NCI-H2227 (cell line): ENCODE measurements around the gene GRK3.

Experiments used
- DNase-seq: peaks from one replicate; lab custom pipeline; 2025; ENCODE audit not compliant: unreplicated experiment; lab: John Stamatoyannopoulos, UW

GRK3 gene

DNA sequence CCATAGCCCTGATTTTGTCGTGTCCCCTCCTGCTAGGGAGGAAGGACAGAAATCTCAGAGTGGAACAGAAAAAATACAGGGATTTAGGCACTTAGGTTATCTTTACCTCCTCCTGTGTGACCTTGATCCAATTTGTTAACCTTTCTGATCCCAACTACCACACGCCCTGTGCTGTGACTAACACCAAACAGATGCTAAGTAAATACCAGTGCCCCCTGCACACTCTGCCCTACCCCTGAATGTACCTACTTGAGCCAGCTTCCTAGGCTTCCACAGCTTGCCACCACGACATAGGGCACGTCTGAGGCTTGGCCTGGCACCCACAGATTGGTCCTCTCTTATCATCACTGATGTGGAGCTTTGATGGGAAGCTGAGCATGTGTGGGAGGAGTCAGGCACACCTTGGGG lies 186.7 kb downstream of the GRK3 start:
- DNase-seq, result no peak

GRCh38 chr22:25752615-25753214 lies 188.2 kb downstream of the GRK3 start:
- no peak for DNase-seq

- no peak for DNase-seq
These were observed 188.8 kb downstream of the GRK3 start for GRCh38 chr22:25753252-25753651.

DNA sequence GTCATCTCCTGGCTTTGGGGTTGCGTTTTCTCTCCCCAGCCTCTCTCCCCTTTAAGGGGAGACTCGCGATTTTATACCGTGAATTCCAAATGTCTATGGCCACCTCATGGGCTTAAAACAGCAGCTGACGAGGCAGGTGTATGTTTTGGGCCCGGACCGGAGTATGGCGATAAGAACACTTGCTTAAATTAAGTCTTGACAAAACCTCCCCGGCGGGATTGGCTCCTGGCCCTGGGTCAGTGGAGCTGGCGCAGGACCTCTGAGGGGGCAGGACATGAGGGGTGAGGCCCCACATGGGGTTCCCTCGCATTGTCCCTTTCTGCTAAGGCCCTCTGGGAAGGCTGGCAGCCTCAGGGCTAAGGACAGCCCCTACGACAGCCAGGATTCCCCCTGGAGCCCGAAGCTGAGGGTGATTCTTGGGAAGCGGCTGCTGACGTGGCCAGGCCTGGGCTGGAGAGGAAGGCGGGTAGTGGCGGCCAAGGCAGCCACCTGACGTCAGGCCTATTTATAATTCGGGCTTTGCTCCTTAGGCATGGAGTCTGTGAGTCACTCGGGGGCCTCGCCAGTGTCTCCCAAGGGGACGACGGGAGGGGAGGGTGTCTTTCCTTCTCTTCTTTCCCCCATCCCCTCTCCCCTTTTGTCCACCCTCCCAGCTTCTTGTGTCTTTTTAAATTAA lies 190.2 kb downstream of the GRK3 start:
- no peak for DNase-seq

GRCh38 chr22:25757686-25758085 lies 193.2 kb downstream of the GRK3 start:
- no peak for DNase-seq

DNA sequence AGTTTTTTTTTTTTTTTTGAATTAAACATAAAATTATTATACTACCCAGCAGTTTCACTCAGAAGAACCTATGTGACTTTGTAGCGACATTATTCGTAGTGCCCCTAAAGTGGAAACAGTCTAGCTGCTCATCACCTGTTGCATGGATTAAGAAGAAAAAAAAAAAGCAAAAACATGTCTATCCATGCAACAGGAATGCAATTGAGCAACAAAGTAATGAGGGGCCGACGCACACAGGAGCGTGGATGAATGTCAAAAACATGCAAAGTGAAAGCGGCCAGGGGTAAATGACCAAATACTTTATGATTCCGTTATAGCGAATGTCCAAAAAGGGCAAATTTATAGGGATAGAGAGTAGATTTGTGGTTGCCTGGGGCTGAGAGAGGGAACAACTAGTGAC lies 193.8 kb downstream of the GRK3 start:
- DNase-seq, result no peak

DNA sequence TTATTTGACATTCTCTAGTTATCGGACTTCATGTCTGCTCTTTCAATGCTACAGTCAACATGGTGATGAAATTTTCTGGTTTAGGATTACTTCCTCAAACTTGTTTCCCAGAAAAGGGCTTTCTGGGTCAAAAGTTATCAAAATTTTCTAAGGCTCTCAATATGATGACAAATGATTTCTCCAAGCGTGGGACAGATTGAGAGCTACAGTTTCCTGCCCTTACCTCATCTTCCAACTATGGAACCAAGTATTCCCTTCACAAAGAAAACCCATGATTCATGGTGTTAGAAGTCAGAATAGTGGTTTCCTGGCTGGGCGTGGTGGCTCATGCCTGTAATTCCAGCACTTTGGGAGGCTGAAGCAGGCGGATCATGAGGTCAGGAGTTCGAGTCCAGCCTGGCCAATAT lies 195.4 kb downstream of the GRK3 start:
- DNase-seq, result no peak

DNA sequence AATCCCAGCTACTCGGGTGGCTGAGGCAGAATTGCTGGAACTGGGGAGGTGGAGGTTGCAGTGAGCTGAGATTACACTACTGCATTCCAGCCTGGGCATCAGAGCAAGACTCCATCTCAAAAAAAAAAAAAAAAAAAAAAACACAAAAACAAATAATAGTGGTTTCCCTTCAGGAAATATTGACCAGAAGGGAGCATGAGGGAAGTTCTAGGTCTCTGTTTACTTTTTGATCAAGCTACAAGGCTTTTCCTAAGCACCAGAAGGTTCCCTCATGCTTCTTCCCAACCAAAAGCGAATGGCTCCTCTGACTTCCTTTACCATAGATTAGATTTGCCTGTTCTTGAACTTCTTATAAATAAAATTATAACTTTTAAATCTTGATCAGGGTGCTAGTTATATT lies 195.8 kb downstream of the GRK3 start:
- no peak for DNase-seq

GRCh38 chr22:25760848-25761595 lies 196.5 kb downstream of the GRK3 start:
- no peak for DNase-seq

DNA sequence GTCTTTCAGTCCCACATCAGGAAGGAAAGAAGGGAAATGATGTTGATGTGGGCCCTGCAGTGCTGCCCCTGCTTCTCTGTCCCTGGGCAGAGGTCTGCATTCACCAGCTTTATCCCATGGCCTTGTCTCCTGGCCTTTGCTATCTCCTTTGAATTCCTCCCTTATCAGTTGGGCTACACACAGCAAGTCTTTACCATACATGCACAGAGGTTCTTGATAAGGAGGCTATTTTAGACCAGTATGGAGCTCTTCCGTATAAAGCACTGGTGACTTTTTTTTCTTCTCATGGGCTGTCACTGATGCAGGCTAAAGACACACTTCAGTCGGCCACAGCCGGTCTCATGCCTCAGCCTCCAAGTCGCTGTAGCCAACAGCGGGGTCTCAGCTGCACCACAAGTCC lies 197.7 kb downstream of the GRK3 start:
- DNase-seq, result no peak

GRCh38 chr22:25763239-25763777 lies 198.8 kb downstream of the GRK3 start:
- no peak for DNase-seq

DNA sequence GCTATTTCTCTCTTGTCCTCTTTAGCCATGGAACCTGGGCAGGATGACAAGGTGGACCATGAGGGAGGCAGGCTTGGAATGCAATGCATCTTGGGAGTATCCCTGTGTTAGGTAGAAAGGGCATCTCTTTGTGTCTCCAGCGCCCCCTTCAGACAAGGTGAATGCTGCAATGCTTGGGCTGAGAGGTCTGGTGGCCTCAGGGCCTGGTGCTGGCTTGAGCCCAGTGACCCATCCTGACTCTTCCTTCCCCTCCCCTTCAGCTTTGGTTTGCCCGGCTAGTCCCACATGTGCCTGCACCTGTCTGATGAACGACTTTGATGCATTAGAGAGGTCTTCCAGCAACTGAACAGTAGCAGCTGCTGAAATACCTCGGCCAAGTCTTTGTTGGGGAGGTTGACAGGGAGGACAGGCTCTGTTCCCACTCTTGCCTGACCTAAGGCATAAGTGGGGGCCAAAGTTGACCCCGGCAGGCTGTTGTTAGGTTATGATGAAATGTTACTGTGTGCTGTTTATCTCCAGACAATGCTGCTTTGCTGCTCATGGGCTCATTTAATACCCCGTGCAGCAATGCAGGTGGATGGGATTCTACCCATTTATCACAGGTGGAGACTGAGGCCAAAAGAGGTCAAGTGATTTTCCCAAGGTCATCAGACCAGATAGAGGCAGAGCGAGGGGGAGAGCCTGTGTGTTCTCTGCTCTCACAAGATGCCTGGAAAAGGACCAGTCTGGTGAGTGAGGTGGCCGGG lies 200.0 kb downstream of the GRK3 start:
- DNase-seq, result no peak

DNA sequence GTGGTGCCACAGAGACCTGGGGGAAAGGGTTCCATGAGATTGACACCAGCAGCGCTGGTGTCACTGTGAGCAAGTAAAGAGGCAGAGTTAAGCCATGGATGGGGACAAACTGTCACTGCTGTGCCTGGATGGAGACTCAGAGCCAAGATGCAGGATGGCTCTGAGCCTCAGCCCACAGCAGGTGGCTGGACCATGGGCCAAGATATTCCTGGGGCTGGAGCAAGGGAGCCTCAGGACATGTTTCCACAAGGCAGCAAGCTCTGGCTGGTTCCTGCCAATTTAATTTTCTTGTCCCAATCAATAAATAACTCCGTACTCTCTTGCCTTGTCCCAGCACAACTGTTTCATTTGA lies 200.5 kb downstream of the GRK3 start:
- no peak for DNase-seq

GRCh38 chr22:25765801-25766200 lies 201.3 kb downstream of the GRK3 start:
- DNase-seq, result no peak

- no peak for DNase-seq
These were observed 201.9 kb downstream of the GRK3 start for GRCh38 chr22:25766418-25766817.

GRCh38 chr22:25770333-25770732 lies 205.9 kb downstream of the GRK3 start:
- no peak for DNase-seq

DNA sequence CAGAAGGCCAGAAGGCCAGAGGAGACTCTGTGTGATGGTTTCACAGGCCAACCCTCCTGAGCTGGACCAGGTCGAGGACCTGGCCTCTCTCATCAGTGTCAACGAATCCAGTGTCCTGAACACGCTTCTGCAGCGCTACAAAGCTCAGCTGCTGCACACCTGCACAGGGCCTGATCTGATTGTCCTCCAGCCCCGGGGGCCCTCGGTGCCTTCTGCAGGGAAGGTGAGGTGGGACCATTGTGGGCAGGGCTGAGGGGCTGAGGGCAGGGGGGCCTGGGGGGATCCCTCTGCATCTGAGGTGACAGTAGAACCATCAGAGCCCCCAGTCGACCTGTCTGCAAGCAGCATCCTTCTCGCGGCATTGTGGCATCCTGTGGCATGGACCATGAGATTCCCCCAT lies 207.8 kb downstream of the GRK3 start:
- DNase-seq, result no peak

GRCh38 chr22:25774575-25775026 lies 210.1 kb downstream of the GRK3 start:
- peak; percentile 47 for DNase-seq

- DNase-seq, result peak; percentile 50
These were observed 211.1 kb downstream of the GRK3 start for GRCh38 chr22:25775531-25775930.

- no peak for DNase-seq
These were observed 212.9 kb downstream of the GRK3 start for GRCh38 chr22:25777411-25777810.

- peak; percentile 50 for DNase-seq
These were observed 213.4 kb downstream of the GRK3 start for GRCh38 chr22:25777870-25778269.
